OCI-LY3 (cell line): ENCODE measurements around the gene COG2.

Experiments
- H2AFZ ChIP-seq: fragments of 200-600, 300-600 bp; shearing (Covaris generic); 2 replicates; pipeline ENCODE4 v1.6.0; 2014; ENCODE audit warnings: antibody characterized with exemption, low read depth, low read length
- H3K27ac ChIP-seq: fragments of 200-600, 300-600 bp; sonication (generic); 2 replicates; pipeline ENCODE4 v1.5.1; 2014; ENCODE audit warnings: mild to moderate bottlenecking, low read length, moderate library complexity, mixed read lengths
- H3K27me3 ChIP-seq: fragments of 200-600, 300-600 bp; sonication (generic); 2 replicates; pipeline ENCODE4 v1.6.1; 2014; ENCODE audit warnings: low read depth, low read length, mixed read lengths
- H3K36me3 ChIP-seq: fragments of 200-600, 300-600 bp; sonication (generic); replicated peaks from 2 replicates; pipeline ENCODE3; 2014; ENCODE audit warnings: low read depth, low read length, mixed read lengths
- H3K4me1 ChIP-seq: fragments of 300-600, 200-600 bp; sonication (generic); 2 replicates; pipeline ENCODE4 v1.6.1; 2014; ENCODE audit warnings: low read length, mixed read lengths
- H3K4me2 ChIP-seq: fragments of 200-600, 300-600 bp; sonication (generic); 2 replicates; pipeline ENCODE4 v1.6.1; 2014; ENCODE audit warnings: low read length, mixed read lengths
- H3K4me3 ChIP-seq: fragments of 300-600, 200-600 bp; sonication (generic); 2 replicates; pipeline ENCODE4 v1.5.1; 2014; ENCODE audit warnings: antibody characterized with exemption, mild to moderate bottlenecking, low read length, moderate library complexity
- H3K79me2 ChIP-seq: fragments of 300-600, 200-600 bp; shearing (Covaris generic); 2 replicates; pipeline ENCODE4 v1.6.1; 2014; ENCODE audit warnings: mild to moderate bottlenecking, low read length, mixed read lengths
- H3K9ac ChIP-seq: fragments of 300-600, 200-600 bp; shearing (Covaris generic); 2 replicates; pipeline ENCODE4 v1.6.0; 2014; ENCODE audit warnings: mild to moderate bottlenecking, low read length, moderate library complexity
- H3K9me3 ChIP-seq: fragments of 200-600, 300-600 bp; shearing (Covaris generic); 2 replicates; pipeline ENCODE4 v1.6.1; 2014; ENCODE audit warnings: low read length, mixed read lengths; ENCODE audit not compliant: insufficient read depth
- H4K20me1 ChIP-seq: fragments of 200-600, 300-600 bp; sonication (generic); 2 replicates; pipeline ENCODE4 v1.6.1; 2016; ENCODE audit warnings: low read length, mixed read lengths; ENCODE audit not compliant: insufficient read depth
- EZH2phosphoT487 ChIP-seq: fragments of 200-600 bp; shearing (Covaris generic); IDR thresholded peaks from 2 replicates; pipeline ENCODE4 v1.6.1; 2018; ENCODE audit warnings: antibody characterized with exemption, mixed run types, low read depth
- TF ChIP-seq, protein P1 (sequence below): fragments of 200-600, 300-600 bp; sonication (generic); IDR thresholded peaks from 2 replicates; pipeline ENCODE4 v1.5.1; 2014; ENCODE audit warnings: antibody characterized with exemption, low read length, low read depth

COG2 gene

DNA sequence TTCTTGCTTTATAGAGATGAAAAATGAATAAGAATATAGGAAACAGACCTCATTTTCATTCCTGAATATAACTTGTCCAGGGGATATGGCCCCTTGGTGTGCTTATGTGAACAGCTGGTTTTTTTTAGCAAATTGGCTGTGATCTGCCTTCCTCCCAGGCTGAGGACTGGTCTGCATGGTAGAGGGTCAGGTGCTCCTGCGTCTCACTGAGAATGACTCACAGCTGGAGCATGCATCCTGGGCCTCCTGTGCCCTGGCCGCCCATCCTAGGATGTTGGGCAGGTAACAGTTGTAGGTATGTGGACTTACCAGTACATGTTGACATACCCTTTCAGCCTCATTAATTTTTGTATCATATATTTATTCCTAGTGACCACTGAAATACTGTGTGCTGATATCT lies 41.9 kb downstream of the COG2 start:
- no peak overlapping the region for H3K9ac ChIP-seq
- no peaks in the 10 kb centered on the region for H3K4me1 ChIP-seq
- H2AFZ ChIP-seq: no peak overlapping the region
- no peak for TF ChIP-seq EZH2phosphoT487
- TF ChIP-seq, protein P1, sequence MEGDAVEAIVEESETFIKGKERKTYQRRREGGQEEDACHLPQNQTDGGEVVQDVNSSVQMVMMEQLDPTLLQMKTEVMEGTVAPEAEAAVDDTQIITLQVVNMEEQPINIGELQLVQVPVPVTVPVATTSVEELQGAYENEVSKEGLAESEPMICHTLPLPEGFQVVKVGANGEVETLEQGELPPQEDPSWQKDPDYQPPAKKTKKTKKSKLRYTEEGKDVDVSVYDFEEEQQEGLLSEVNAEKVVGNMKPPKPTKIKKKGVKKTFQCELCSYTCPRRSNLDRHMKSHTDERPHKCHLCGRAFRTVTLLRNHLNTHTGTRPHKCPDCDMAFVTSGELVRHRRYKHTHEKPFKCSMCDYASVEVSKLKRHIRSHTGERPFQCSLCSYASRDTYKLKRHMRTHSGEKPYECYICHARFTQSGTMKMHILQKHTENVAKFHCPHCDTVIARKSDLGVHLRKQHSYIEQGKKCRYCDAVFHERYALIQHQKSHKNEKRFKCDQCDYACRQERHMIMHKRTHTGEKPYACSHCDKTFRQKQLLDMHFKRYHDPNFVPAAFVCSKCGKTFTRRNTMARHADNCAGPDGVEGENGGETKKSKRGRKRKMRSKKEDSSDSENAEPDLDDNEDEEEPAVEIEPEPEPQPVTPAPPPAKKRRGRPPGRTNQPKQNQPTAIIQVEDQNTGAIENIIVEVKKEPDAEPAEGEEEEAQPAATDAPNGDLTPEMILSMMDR: no peak
- peaks cover 57% of the 10 kb centered on the region for H3K36me3 ChIP-seq
- no peaks in the 10 kb centered on the region for H3K9me3 ChIP-seq
- H3K27me3 ChIP-seq: no peaks in the 10 kb centered on the region
- H3K79me2 ChIP-seq: no peaks in the 10 kb centered on the region
- no peaks in the 10 kb centered on the region for H4K20me1 ChIP-seq
- no peak overlapping the region for H3K27ac ChIP-seq
- no peak overlapping the region for H3K4me2 ChIP-seq
- H3K4me3 ChIP-seq: no peak overlapping the region

DNA sequence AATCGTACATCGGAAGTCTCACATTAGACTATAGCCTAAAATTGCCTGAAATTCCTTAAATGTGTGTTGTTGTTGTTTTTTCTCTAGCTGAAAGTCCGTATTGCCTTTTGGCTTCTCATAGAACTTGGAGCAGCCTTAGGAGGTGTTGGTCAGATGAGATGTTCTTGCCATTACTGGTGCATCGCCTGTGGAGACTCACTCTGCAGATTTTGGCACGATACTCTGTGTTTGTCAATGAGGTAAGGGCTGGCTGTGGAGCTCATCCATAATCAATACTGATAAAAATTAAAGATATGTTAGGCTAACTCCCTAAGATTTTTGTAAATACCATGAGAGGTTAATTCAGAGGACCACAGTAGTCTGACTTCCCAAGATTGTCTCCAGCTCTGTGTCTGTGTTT lies 42.7 kb downstream of the COG2 start:
- no peak for TF ChIP-seq EZH2phosphoT487
- TF ChIP-seq, protein P1: no peak
- H4K20me1 ChIP-seq: no peaks in the 10 kb centered on the region
- H3K9ac ChIP-seq: no peak overlapping the region
- H3K4me2 ChIP-seq: no peak overlapping the region
- H3K27me3 ChIP-seq: no peaks in the 10 kb centered on the region
- no peaks in the 10 kb centered on the region for H3K4me1 ChIP-seq
- H3K79me2 ChIP-seq: no peaks in the 10 kb centered on the region
- no peak overlapping the region for H3K4me3 ChIP-seq
- H3K36me3 ChIP-seq: peaks cover 54% of the 10 kb centered on the region
- H2AFZ ChIP-seq: no peak overlapping the region
- H3K27ac ChIP-seq: no peak overlapping the region
- H3K9me3 ChIP-seq: no peaks in the 10 kb centered on the region

DNA sequence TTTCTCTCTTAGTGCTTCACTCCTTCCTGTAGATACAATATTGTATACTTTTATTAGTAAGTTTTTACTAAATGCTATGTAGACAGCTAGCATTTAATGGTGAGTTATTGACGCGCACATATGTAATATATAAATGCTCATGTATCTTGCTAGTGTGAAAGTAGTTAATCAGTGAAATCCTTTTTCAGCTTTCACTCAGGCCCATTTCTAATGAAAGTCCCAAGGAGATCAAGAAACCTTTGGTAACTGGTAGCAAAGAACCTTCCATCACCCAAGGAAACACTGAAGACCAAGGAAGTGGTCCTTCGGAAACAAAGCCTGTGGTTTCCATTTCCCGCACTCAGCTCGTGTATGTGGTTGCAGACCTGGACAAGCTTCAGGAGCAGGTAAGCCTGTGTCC lies 44.5 kb downstream of the COG2 start:
- no peaks in the 10 kb centered on the region for H4K20me1 ChIP-seq
- peaks cover 55% of the 10 kb centered on the region for H3K36me3 ChIP-seq
- H3K79me2 ChIP-seq: no peaks in the 10 kb centered on the region
- no peaks in the 10 kb centered on the region for H3K4me1 ChIP-seq
- H3K9ac ChIP-seq: no peak overlapping the region
- no peaks in the 10 kb centered on the region for H3K9me3 ChIP-seq
- H3K4me3 ChIP-seq: no peak overlapping the region
- H2AFZ ChIP-seq: no peak overlapping the region
- no peak overlapping the region for H3K27ac ChIP-seq
- no peaks in the 10 kb centered on the region for H3K27me3 ChIP-seq
- H3K4me2 ChIP-seq: no peak overlapping the region
- TF ChIP-seq EZH2phosphoT487: no peak
- TF ChIP-seq, protein P1: no peak

DNA sequence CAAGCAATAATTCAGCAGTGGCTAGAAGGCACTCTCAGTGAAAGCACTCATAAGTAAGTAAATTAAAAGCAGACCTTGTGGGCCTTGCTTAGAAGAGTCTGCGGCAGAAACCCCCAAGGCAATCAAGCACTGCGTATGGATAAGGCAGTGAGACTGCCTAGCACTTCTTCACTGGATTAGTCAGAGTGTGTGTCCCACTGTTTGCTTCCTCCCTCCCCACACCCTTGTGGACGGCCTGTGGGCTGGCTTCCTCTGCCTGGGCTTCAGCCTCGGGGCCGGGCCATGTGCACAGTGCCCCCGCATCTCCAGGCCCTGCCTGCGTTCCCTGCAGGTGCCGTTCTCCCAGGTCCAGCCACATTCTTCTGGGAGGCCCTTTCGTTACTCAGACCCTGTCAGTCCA lies 47.8 kb downstream of the COG2 start:
- Histone ChIP-seq H3K27ac (no peak overlapping the region), H3K36me3 (peaks cover 60% of the 10 kb centered on the region), H3K79me2 (no peaks in the 10 kb centered on the region), H3K4me1 (no peaks in the 10 kb centered on the region), H3K4me3 (no peak overlapping the region), H3K9me3 (no peaks in the 10 kb centered on the region), H2AFZ (no peak overlapping the region), H3K9ac (no peak overlapping the region), H3K27me3 (no peaks in the 10 kb centered on the region), H4K20me1 (no peaks in the 10 kb centered on the region), H3K4me2 (no peak overlapping the region)
- TF ChIP-seq EZH2phosphoT487: no peak
- TF ChIP-seq, protein P1: no peak
